ENCODE results near the gene LHFPL6.

LHFPL6 gene

GRCh38 chr13:39485314-39485700 lies 117.7 kb downstream of the LHFPL6 start:
- Histone ChIP-seq H3K36me3 (ENCODE audit: insufficient read depth, low read depth, low read length) (no peaks in the 10 kb centered on the region), H3K27me3 (ENCODE audit: insufficient read depth, low read length) (no peaks in the 10 kb centered on the region), H3K27ac (ENCODE audit: low read length) (no peak overlapping the region), H3K9ac (ENCODE audit: low read depth, low read length) (no peak overlapping the region), H3K4me1 (ENCODE audit: insufficient read depth, low read length) (peaks cover 32% of the 10 kb centered on the region), H3K4me3 (ENCODE audit: low read length) (no peak overlapping the region), H3K9me3 (ENCODE audit: insufficient read depth, low read depth, low read length) (no peaks in the 10 kb centered on the region)

- Histone ChIP-seq H3K9ac (ENCODE audit: low read depth, low read length) (no peak overlapping the region), H3K27ac (ENCODE audit: low read length) (no peak overlapping the region), H3K4me1 (ENCODE audit: insufficient read depth, low read length) (peaks cover 31% of the 10 kb centered on the region)
Measured at GRCh38 chr13:39484506-39485313, 118.3 kb downstream of the LHFPL6 start.

DNA sequence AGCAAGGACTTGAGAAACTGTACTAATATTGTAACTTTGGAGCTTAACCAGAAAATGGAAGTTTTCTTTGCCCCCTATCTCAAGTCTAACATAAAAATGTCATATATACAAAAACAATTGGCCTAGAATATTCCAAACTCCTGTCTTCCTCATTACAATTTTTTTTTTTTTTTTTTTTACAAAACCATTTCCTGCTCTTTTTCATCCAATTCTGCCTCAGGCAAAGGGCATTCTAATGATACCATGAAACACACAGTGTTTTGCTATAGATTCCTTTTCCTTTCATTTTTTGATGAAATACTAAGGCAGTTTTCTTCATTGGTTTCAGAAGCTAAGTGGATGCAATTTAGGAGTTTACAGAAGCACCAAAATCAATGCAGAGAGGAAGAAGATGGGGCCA lies 119.7 kb downstream of the LHFPL6 start:
- no peaks in the 10 kb centered on the region for H3K9me3 ChIP-seq (ENCODE audit: insufficient read depth, low read depth, low read length)
- H3K9ac ChIP-seq (ENCODE audit: low read depth, low read length): no peak overlapping the region
- no peak overlapping the region for H3K27ac ChIP-seq (ENCODE audit: low read length)
- no peaks in the 10 kb centered on the region for H3K27me3 ChIP-seq (ENCODE audit: insufficient read depth, low read length)
- H3K4me3 ChIP-seq (ENCODE audit: low read length): 0 out of 2 replicates have a peak overlapping the region, but pooled peaks have one; percentile 8
- H3K36me3 ChIP-seq (ENCODE audit: insufficient read depth, low read depth, low read length): no peaks in the 10 kb centered on the region
- H3K4me1 ChIP-seq (ENCODE audit: insufficient read depth, low read length): peaks cover 26% of the 10 kb centered on the region

More at GRCh38 chr13:39484506-39485313, 118.3 kb downstream of the LHFPL6 start:
- Histone ChIP-seq H3K27me3 (ENCODE audit: insufficient read depth, low read length) (no peaks in the 10 kb centered on the region), H3K36me3 (ENCODE audit: insufficient read depth, low read depth, low read length) (no peaks in the 10 kb centered on the region), H3K4me3 (ENCODE audit: low read length) (no peak overlapping the region), H3K9me3 (ENCODE audit: insufficient read depth, low read depth, low read length) (no peaks in the 10 kb centered on the region)

DNA sequence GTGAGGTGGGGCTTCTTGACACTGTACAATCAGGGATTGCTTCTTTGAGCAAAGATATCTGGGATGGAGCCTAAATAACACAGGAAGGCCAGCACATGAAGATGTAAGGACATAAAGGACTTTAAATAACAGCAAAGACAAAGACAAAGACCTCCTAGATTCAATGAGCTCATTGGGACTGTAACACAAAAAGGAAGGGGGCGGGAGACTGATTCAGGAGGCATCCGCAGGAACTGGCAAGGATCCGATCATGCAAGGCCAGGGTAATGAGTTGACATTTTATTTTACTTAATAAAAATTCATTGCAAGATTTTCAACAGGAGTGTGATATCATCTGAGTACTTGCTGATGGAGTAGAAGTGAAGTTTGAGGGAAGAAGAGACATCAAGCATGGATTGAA lies 121.5 kb downstream of the LHFPL6 start:
- Histone ChIP-seq H3K27ac (ENCODE audit: low read length) (no peak overlapping the region), H3K4me1 (ENCODE audit: insufficient read depth, low read length) (peaks cover 22% of the 10 kb centered on the region), H3K27me3 (ENCODE audit: insufficient read depth, low read length) (no peaks in the 10 kb centered on the region), H3K4me3 (ENCODE audit: low read length) (no peak overlapping the region), H3K36me3 (ENCODE audit: insufficient read depth, low read depth, low read length) (no peaks in the 10 kb centered on the region), H3K9ac (ENCODE audit: low read depth, low read length) (no peak overlapping the region), H3K9me3 (ENCODE audit: insufficient read depth, low read depth, low read length) (no peaks in the 10 kb centered on the region)

DNA sequence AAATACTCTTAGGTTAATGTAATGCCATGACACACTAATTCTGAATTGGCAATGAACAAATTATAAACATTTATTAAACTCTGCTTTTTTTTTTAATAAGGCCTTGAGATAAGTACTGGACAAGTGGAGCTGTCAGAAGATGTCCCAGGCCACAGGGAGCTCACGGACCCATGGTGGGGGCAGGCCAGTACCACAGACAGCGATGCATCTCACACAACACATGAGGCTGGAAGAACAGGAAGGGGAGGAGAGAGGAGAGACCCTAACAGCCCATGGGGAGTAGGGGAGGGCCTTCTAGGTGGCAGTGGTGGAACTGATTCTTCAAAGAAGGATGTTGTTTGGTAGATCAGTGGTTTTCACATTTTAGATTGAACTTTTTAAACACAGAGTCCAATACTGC lies 128.4 kb downstream of the LHFPL6 start:
- H3K4me1 ChIP-seq (ENCODE audit: insufficient read depth, low read length): no peaks in the 10 kb centered on the region
- no peak overlapping the region for H3K9ac ChIP-seq (ENCODE audit: low read depth, low read length)
- no peaks in the 10 kb centered on the region for H3K27me3 ChIP-seq (ENCODE audit: insufficient read depth, low read length)
- H3K36me3 ChIP-seq (ENCODE audit: insufficient read depth, low read depth, low read length): no peaks in the 10 kb centered on the region
- no peaks in the 10 kb centered on the region for H3K9me3 ChIP-seq (ENCODE audit: insufficient read depth, low read depth, low read length)
- H3K4me3 ChIP-seq (ENCODE audit: low read length): no peak overlapping the region
- H3K27ac ChIP-seq (ENCODE audit: low read length): no peak overlapping the region

DNA sequence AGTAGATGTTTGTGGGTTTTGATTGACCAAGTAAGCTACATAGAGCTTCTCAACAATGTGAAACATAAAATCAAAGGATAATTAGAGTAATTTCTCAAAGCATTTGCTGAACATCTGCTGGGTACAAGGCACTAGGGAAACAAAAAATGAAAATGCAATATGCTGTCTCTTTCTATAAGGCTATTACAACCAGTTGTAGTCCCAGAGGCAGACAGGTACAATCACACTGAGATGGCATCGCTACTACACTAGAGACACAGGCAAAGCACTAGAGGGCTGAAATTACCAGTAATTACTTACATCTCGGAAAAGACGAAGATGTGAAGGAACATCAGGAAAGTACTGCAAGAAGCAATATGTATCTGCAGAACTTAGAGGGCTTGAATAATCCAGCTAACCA lies 133.3 kb downstream of the LHFPL6 start:
- H3K36me3 ChIP-seq (ENCODE audit: insufficient read depth, low read depth, low read length): no peaks in the 10 kb centered on the region
- no peaks in the 10 kb centered on the region for H3K9me3 ChIP-seq (ENCODE audit: insufficient read depth, low read depth, low read length)
- H3K27me3 ChIP-seq (ENCODE audit: insufficient read depth, low read length): no peaks in the 10 kb centered on the region
- no peak overlapping the region for H3K4me3 ChIP-seq (ENCODE audit: low read length)
- H3K9ac ChIP-seq (ENCODE audit: low read depth, low read length): no peak overlapping the region
- H3K4me1 ChIP-seq (ENCODE audit: insufficient read depth, low read length): no peaks in the 10 kb centered on the region
- no peak overlapping the region for H3K27ac ChIP-seq (ENCODE audit: low read length)

GRCh38 chr13:39468306-39468705 lies 134.7 kb downstream of the LHFPL6 start:
- H3K9ac ChIP-seq (ENCODE audit: low read depth, low read length): no peak overlapping the region
- no peaks in the 10 kb centered on the region for H3K9me3 ChIP-seq (ENCODE audit: insufficient read depth, low read depth, low read length)
- no peak overlapping the region for H3K4me3 ChIP-seq (ENCODE audit: low read length)
- no peaks in the 10 kb centered on the region for H3K27me3 ChIP-seq (ENCODE audit: insufficient read depth, low read length)
- no peaks in the 10 kb centered on the region for H3K4me1 ChIP-seq (ENCODE audit: insufficient read depth, low read length)
- no peak overlapping the region for H3K27ac ChIP-seq (ENCODE audit: low read length)
- no peaks in the 10 kb centered on the region for H3K36me3 ChIP-seq (ENCODE audit: insufficient read depth, low read depth, low read length)

DNA sequence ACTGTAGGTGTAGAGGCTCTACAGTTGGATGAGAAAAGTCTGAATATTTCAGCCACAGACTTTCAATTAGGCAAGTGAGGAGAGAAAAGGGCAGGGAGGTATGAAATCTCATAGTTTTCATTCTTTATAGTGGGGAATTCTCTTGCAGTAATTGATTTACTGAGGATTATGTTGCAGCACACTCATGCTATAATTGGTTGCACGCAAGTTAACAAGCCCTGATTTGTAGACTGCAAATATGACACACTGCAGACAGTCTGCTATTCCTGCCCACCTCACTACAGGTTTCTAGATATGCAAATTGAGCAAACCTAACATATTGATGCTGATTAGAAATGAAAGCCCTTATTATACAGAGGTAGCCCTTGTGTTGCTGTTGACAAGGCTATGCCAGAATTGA lies 139.4 kb downstream of the LHFPL6 start:
- no peaks in the 10 kb centered on the region for H3K36me3 ChIP-seq (ENCODE audit: insufficient read depth, low read depth, low read length)
- no peak overlapping the region for H3K27ac ChIP-seq (ENCODE audit: low read length)
- no peaks in the 10 kb centered on the region for H3K27me3 ChIP-seq (ENCODE audit: insufficient read depth, low read length)
- H3K4me3 ChIP-seq (ENCODE audit: low read length): no peak overlapping the region
- no peaks in the 10 kb centered on the region for H3K9me3 ChIP-seq (ENCODE audit: insufficient read depth, low read depth, low read length)
- no peaks in the 10 kb centered on the region for H3K4me1 ChIP-seq (ENCODE audit: insufficient read depth, low read length)
- H3K9ac ChIP-seq (ENCODE audit: low read depth, low read length): no peak overlapping the region

DNA sequence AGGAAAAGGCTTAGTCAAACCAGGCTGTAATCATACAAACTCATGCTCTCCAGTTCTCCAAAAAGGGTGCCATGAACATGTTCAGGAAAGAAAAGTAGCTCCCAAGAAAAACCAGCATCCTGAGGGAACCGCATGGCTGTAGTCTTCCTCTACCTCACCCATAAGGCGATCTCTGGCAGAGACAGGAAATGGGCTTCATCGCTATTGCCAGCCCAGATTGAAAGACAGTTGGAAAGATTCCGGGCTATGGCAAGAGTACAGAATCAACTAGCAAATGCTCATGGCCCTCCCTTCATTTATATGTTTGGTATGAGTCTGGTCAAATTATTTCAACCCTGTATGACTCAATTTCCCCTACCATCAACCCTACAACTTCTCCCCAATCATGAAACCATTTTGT lies 140.1 kb downstream of the LHFPL6 start:
- Histone ChIP-seq H3K27ac (ENCODE audit: low read length) (no peak overlapping the region), H3K9ac (ENCODE audit: low read depth, low read length) (no peak overlapping the region), H3K36me3 (ENCODE audit: insufficient read depth, low read depth, low read length) (no peaks in the 10 kb centered on the region), H3K9me3 (ENCODE audit: insufficient read depth, low read depth, low read length) (no peaks in the 10 kb centered on the region), H3K4me1 (ENCODE audit: insufficient read depth, low read length) (no peaks in the 10 kb centered on the region), H3K4me3 (ENCODE audit: low read length) (no peak overlapping the region), H3K27me3 (ENCODE audit: insufficient read depth, low read length) (no peaks in the 10 kb centered on the region)

DNA sequence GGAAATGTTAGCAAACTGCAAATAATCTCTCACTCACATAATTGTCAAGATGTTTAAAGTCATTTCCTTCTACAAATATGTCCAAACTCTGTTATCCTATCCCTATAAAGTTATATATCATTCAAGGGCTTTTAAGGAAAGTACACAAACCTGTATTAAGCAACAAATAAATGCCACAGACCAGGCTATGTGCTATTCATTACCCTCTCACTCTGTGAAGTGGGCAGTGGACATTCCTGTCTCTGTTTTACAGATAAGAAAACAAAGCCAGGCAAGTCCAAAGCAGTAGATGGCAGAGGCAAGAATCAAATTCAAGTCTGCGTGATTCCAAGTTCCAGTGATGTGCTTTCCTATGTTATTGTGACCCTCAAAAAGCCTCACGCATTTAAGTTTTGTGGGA lies 140.6 kb downstream of the LHFPL6 start:
- Histone ChIP-seq H3K27ac (ENCODE audit: low read length) (no peak overlapping the region), H3K9me3 (ENCODE audit: insufficient read depth, low read depth, low read length) (no peaks in the 10 kb centered on the region), H3K27me3 (ENCODE audit: insufficient read depth, low read length) (no peaks in the 10 kb centered on the region), H3K4me3 (ENCODE audit: low read length) (no peak overlapping the region), H3K9ac (ENCODE audit: low read depth, low read length) (no peak overlapping the region), H3K4me1 (ENCODE audit: insufficient read depth, low read length) (no peaks in the 10 kb centered on the region), H3K36me3 (ENCODE audit: insufficient read depth, low read depth, low read length) (no peaks in the 10 kb centered on the region)

GRCh38 chr13:39461685-39462266 lies 141.2 kb downstream of the LHFPL6 start:
- no peaks in the 10 kb centered on the region for H3K36me3 ChIP-seq (ENCODE audit: insufficient read depth, low read depth, low read length)
- H3K9me3 ChIP-seq (ENCODE audit: insufficient read depth, low read depth, low read length): no peaks in the 10 kb centered on the region
- H3K4me3 ChIP-seq (ENCODE audit: low read length): no peak overlapping the region
- H3K4me1 ChIP-seq (ENCODE audit: insufficient read depth, low read length): no peaks in the 10 kb centered on the region
- H3K27ac ChIP-seq (ENCODE audit: low read length): no peak overlapping the region
- no peak overlapping the region for H3K9ac ChIP-seq (ENCODE audit: low read depth, low read length)
- H3K27me3 ChIP-seq (ENCODE audit: insufficient read depth, low read length): no peaks in the 10 kb centered on the region

GRCh38 chr13:39457274-39457673 lies 145.7 kb downstream of the LHFPL6 start:
- H3K36me3 ChIP-seq (ENCODE audit: insufficient read depth, low read depth, low read length): no peaks in the 10 kb centered on the region
- no peak overlapping the region for H3K9ac ChIP-seq (ENCODE audit: low read depth, low read length)
- H3K4me1 ChIP-seq (ENCODE audit: insufficient read depth, low read length): peaks cover 9% of the 10 kb centered on the region; the same call in 1 of the 2 replicates
- H3K27ac ChIP-seq (ENCODE audit: low read length): no peak overlapping the region
- no peak overlapping the region for H3K4me3 ChIP-seq (ENCODE audit: low read length)
- H3K9me3 ChIP-seq (ENCODE audit: insufficient read depth, low read depth, low read length): no peaks in the 10 kb centered on the region
- no peaks in the 10 kb centered on the region for H3K27me3 ChIP-seq (ENCODE audit: insufficient read depth, low read length)
